DND-41 (cell line): ENCODE data around the gene MALAT1.

Source experiments
- ATAC-seq: fragments of 200-7000 bp; cut with Tn5 transposase; 3 replicates; pipeline ENCODE4 v1.9.1; 2021; ENCODE audit warnings: low read depth; ENCODE audit not compliant: insufficient read depth
- DNase-seq: peaks from one replicate; pipeline ENCODE4 v3.0.0-alpha.2; 2020
- H2AFZ ChIP-seq: 2 replicates; pipeline ENCODE4 v1.6.0; 2012; ENCODE audit warnings: low read depth, low read length
- H3K27ac ChIP-seq: 2 replicates; pipeline ENCODE4 v1.5.1; 2012; ENCODE audit warnings: low read length, inconsistent platforms
- H3K27me3 ChIP-seq: fragments of 200-600 bp; sonication (generic); 2 replicates; pipeline ENCODE4 v1.6.0; 2012; ENCODE audit warnings: low read length, mild to moderate bottlenecking, inconsistent platforms; ENCODE audit not compliant: insufficient read depth, poor library complexity
- H3K36me3 ChIP-seq: 2 replicates; pipeline ENCODE4 v1.5.1; 2012; ENCODE audit warnings: low read length, inconsistent platforms; ENCODE audit not compliant: insufficient read depth
- H3K4me1 ChIP-seq: 2 replicates; pipeline ENCODE4 v1.5.1; 2012; ENCODE audit warnings: mild to moderate bottlenecking, low read length; ENCODE audit not compliant: insufficient read depth
- H3K4me2 ChIP-seq: 2 replicates; pipeline ENCODE4 v1.6.0; 2012; ENCODE audit warnings: mild to moderate bottlenecking, moderate library complexity, low read length, inconsistent platforms; ENCODE audit not compliant: insufficient read depth
- H3K4me3 ChIP-seq, 2 experiments: fragments of 200-600 bp in 1 of 2; shearing (Covaris generic) in 1 of 2; 2 replicates each; pipeline ENCODE4 v1.5.1; 2012 to 2016; ENCODE audit warnings: inconsistent platforms in 2 of 2, low read length in 2 of 2, mild to moderate bottlenecking in 2 of 2, low read depth in 1 of 2, moderate library complexity in 1 of 2
- H3K79me2 ChIP-seq: 2 replicates; pipeline ENCODE4 v1.6.0; 2012; ENCODE audit warnings: low read length, inconsistent platforms; ENCODE audit not compliant: insufficient read depth
- H3K9ac ChIP-seq: 2 replicates; pipeline ENCODE4 v1.6.0; 2012; ENCODE audit warnings: low read depth, mild to moderate bottlenecking, inconsistent platforms, low read length, moderate library complexity
- H3K9me3 ChIP-seq: 2 replicates; pipeline ENCODE4 v1.5.1; 2012; ENCODE audit warnings: low read length, moderate library complexity, mild to moderate bottlenecking, inconsistent platforms; ENCODE audit not compliant: insufficient read depth, severe bottlenecking
- H4K20me1 ChIP-seq: 2 replicates; pipeline ENCODE4 v1.6.0; 2012; ENCODE audit warnings: low read length; ENCODE audit not compliant: insufficient read depth
- EZH2 ChIP-seq: IDR thresholded peaks from 3 replicates; pipeline ENCODE4 v1.6.1; 2012; ENCODE audit warnings: borderline replicate concordance, low read depth, mild to moderate bottlenecking, moderate library complexity, low read length, inconsistent platforms; ENCODE audit not compliant: severe bottlenecking
- TF ChIP-seq, protein P1 (sequence below): IDR thresholded peaks from 2 replicates; pipeline ENCODE4 v1.5.1; 2012; ENCODE audit warnings: borderline replicate concordance, low read length, moderate library complexity, mild to moderate bottlenecking; ENCODE audit not compliant: poor library complexity, severe bottlenecking; ENCODE audit errors: extremely low read depth

Gene MALAT1

DNA sequence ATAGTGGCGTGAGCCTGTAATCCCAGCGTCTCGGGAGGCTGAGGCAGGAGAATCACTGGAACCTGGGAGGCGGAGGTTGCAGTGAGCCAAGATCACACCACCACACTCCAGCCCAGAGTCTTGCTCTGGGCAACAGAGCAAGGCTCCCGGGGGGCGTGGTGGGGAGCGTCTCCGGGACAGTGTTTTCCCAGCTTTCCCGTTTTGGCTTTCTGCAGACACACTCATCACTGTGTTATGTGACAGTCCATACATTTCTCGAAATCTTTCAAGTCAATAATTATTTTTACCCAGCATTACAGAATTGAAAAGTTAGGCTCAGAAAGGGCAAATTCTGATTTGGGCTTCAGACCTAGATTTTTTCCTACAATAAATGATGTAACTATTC is 44.5 kb upstream of the MALAT1 start:
- H3K27ac ChIP-seq: no peak overlapping the region
- H3K9me3 ChIP-seq: no peaks in the 10 kb centered on the region
- no peaks in the 10 kb centered on the region for H3K27me3 ChIP-seq
- no peaks in the 10 kb centered on the region for H4K20me1 ChIP-seq
- DNase-seq (no peak), ATAC-seq (no peak)
- peak overlapping the region in 1 of 2 experiments; percentile 71; a peak in 2 of 4 replicates for H3K4me3 ChIP-seq
- H3K4me2 ChIP-seq: peak overlapping the region; percentile 84
- TF ChIP-seq, protein P1, sequence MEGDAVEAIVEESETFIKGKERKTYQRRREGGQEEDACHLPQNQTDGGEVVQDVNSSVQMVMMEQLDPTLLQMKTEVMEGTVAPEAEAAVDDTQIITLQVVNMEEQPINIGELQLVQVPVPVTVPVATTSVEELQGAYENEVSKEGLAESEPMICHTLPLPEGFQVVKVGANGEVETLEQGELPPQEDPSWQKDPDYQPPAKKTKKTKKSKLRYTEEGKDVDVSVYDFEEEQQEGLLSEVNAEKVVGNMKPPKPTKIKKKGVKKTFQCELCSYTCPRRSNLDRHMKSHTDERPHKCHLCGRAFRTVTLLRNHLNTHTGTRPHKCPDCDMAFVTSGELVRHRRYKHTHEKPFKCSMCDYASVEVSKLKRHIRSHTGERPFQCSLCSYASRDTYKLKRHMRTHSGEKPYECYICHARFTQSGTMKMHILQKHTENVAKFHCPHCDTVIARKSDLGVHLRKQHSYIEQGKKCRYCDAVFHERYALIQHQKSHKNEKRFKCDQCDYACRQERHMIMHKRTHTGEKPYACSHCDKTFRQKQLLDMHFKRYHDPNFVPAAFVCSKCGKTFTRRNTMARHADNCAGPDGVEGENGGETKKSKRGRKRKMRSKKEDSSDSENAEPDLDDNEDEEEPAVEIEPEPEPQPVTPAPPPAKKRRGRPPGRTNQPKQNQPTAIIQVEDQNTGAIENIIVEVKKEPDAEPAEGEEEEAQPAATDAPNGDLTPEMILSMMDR: no peak
- no peak for TF ChIP-seq EZH2
- H3K9ac ChIP-seq: peak overlapping the region; percentile 53; the same call in 1 of the 2 replicates
- no peaks in the 10 kb centered on the region for H3K36me3 ChIP-seq
- H2AFZ ChIP-seq: peak overlapping the region; percentile 95; the same call in 1 of the 2 replicates
- H3K4me1 ChIP-seq: peaks cover 16% of the 10 kb centered on the region
- H3K79me2 ChIP-seq: peaks cover 5% of the 10 kb centered on the region

DNA sequence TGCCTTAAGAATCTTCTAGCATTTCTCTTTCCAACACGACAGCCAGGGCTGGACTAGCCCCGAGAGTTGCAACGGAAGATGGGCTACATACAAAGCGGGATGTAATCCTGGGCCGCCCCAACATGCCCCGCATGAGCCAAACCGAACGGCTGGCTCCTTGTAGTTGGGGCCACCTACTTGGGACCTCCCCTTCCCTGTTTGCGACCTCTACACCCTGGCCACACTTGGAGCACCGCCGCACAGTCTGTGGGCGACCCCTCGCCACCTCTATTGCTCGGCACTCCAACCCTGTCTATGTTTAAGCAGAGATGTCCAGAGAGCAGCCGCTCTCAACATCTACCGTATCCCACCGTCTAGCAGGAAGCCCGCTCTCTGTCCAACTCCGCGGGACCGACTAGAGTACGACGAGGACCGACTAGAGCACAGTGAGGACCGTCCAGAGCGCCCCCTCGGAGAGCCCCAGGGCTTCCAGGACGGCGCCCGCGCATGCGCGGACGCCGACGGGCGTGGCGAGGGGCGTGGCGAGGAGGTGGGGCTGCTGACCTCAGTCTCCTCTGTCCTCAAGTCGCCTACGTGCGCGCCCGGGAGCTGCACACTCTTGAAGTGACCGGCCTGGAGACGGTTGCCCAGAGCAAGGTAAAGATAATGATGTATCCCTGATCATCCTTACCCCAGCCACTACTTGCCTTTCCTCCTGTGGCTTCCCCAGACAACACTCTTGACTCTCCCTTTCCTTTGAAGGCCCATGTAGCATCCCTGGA is 44.0 kb upstream of the MALAT1 start:
- TF ChIP-seq, protein P1: peak; percentile 39
- TF ChIP-seq EZH2: no peak
- Histone ChIP-seq H3K27ac (peak overlapping the region; percentile 59), H3K79me2 (peaks cover 5% of the 10 kb centered on the region), H3K9ac (peak overlapping the region; percentile 53), H3K27me3 (no peaks in the 10 kb centered on the region), H4K20me1 (no peaks in the 10 kb centered on the region), H3K36me3 (no peaks in the 10 kb centered on the region), H3K4me2 (peak overlapping the region; percentile 84), H3K4me3 (peak overlapping the region; percentile 8 to 71), H3K4me1 (peaks cover 16% of the 10 kb centered on the region), H2AFZ (peak overlapping the region; percentile 95), H3K9me3 (no peaks in the 10 kb centered on the region)
- DNase-seq (peak; percentile 80), ATAC-seq (peak; percentile 93)

DNA sequence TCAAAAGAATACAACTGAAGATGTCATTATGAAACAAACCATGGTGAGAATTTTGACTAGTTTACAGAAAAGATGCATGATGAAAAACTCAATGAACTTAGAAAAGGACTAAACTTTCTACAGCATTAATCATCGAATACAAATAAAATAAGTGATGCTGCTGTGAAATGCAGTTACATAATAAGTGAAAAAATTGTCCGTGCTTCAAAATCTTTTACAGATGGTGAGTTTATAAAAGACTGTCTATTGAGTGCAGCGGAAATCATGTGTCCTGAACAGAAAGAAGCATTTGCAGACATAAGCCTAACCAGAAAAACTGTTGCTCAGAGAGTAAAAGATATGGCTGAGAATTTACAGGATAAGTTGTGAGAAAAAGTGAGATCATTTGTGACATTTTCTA is 42.4 kb upstream of the MALAT1 start:
- Histone ChIP-seq H3K36me3 (no peaks in the 10 kb centered on the region), H4K20me1 (no peaks in the 10 kb centered on the region), H3K4me1 (peaks cover 16% of the 10 kb centered on the region), H3K27ac (no peak overlapping the region), H2AFZ (no peak overlapping the region), H3K4me2 (peak overlapping the region; percentile 14; the same call in 1 of the 2 replicates), H3K27me3 (no peaks in the 10 kb centered on the region), H3K9ac (no peak overlapping the region), H3K4me3 (no peak overlapping the region), H3K79me2 (peaks cover 5% of the 10 kb centered on the region), H3K9me3 (no peaks in the 10 kb centered on the region)
- TF ChIP-seq, protein P1: no peak
- TF ChIP-seq EZH2: no peak
- no peak for DNase-seq
- no peak for ATAC-seq
